SKM-1 (cell line): ENCODE results near the gene PITPNM1.

Experiments
- DNase-seq: peaks from one replicate; lab custom pipeline; 2025; ENCODE audit not compliant: unreplicated experiment; lab: John Stamatoyannopoulos, UW

PITPNM1 gene

GRCh38 chr11:67504005-67504949, 886 bp downstream of the PITPNM1 start:
- DNase-seq: no peak

GRCh38 chr11:67503119-67504004, 1.8 kb downstream of the PITPNM1 start:
- no peak for DNase-seq

- no peak for DNase-seq
Measured at GRCh38 chr11:67502328-67502979, 2.7 kb downstream of the PITPNM1 start.

GRCh38 chr11:67501854-67502253, 3.3 kb downstream of the PITPNM1 start:
- no peak for DNase-seq

GRCh38 chr11:67500831-67501715, 4.1 kb downstream of the PITPNM1 start:
- DNase-seq: peak; percentile 71

- no peak for DNase-seq
Measured at GRCh38 chr11:67500484-67500821, 4.7 kb downstream of the PITPNM1 start.

- DNase-seq: no peak
Measured at GRCh38 chr11:67499808-67500483, 5.2 kb downstream of the PITPNM1 start.

- no peak for DNase-seq
Measured at GRCh38 chr11:67498544-67498972, 6.6 kb downstream of the PITPNM1 start.

- no peak for DNase-seq
Measured at GRCh38 chr11:67497656-67498291, 7.4 kb downstream of the PITPNM1 start.

- DNase-seq: no peak
Measured at GRCh38 chr11:67496113-67496512, 9.1 kb downstream of the PITPNM1 start.

GRCh38 chr11:67495234-67496005, 9.7 kb downstream of the PITPNM1 start:
- no peak for DNase-seq

GRCh38 chr11:67494371-67495233, 10.6 kb downstream of the PITPNM1 start:
- no peak for DNase-seq

GRCh38 chr11:67493548-67494370, 11.4 kb downstream of the PITPNM1 start:
- DNase-seq: no peak

GRCh38 chr11:67492801-67493547, 12.2 kb downstream of the PITPNM1 start:
- DNase-seq: no peak

- DNase-seq: no peak
Measured at GRCh38 chr11:67492069-67492727, 13.0 kb downstream of the PITPNM1 start.
